Hepatocyte (in vitro differentiated cells): ENCODE results near the gene MEOX2.

Experiments used
- CTCF ChIP-seq: fragments of 200-600 bp; sonication (generic); IDR thresholded peaks from 2 replicates; pipeline ENCODE4 v1.5.1; 2016; ENCODE audit warnings: antibody characterized with exemption, mild to moderate bottlenecking; ENCODE audit not compliant: poor library complexity
- EZH2 ChIP-seq: fragments of 200-600 bp; sonication (generic); IDR thresholded peaks from 2 replicates; pipeline ENCODE4 v1.6.1; 2016; ENCODE audit warnings: antibody characterized with exemption, mild to moderate bottlenecking, borderline replicate concordance

GRCh38 chr7:15703732-15704131, 17.2 kb upstream of the MEOX2 start:
- TF ChIP-seq CTCF = no peak
- TF ChIP-seq EZH2 = no peak
